ENCODE data around the gene ADARB1. TPM values are rescaled to one million over a fixed set of nuclear protein-coding genes. Genes with fewer than 3 reads are reported as not detected.

ADARB1 gene
- polyA plus RNA-seq, 1 of the 3 experiments (the other 2 are of a cell fraction), result 7.8 TPM

DNA sequence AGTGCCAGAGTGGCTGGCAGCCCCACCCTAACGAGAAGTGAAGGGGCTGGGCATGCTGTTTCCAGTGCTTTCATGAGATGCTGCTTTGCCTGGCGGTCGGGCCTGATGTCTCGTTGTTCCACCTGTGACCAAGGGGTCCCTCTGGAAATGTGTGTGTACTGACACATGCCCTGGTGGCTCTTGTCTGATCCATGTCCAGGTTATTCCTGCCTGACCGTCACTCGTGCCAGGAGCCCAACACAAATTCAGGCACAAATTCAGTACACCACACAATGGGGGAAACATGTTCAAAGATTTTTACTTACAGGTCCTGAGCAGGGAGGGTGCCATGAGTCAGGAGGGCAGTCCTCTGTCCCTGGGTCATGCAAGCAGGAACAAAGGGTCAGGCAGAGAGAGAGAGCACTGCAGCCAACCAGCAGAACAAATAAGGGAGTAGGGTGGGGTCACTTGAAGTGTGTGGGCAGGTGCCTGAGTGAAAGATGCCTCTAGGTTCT lies 76.3 kb downstream of the ADARB1 start:
- ChIA-PET POLR2A (no interaction called here), CTCF (interaction anchor here (1.2 to 10.8 kb wide), 2 partner anchors 12 to 289 kb away, joined by 3 to 159 read pairs; no protein-coding TSS in a partner anchor)
- Histone ChIP-seq H3F3A (replicated peaks; ENCODE audit: insufficient read depth) (peaks cover 5% of the 10 kb centered on the region), H2AFZ (ENCODE audit: low read depth) (no peak overlapping the region), H3K79me2 (ENCODE audit: insufficient read depth) (no peaks in the 10 kb centered on the region), H3K4me2 (no peak overlapping the region), H3K36me3 (replicated peaks in 1 of 2; ENCODE audit: control insufficient read depth in 1 of 2, insufficient read depth in 2 of 2, low read length in 1 of 2) (no peaks in the 10 kb centered on the region), H3K9me3 (no peaks in the 10 kb centered on the region), H3K4me1 (ENCODE audit: control insufficient read depth in 1 of 2, insufficient read depth in 2 of 2, low read depth in 1 of 2, low read length in 1 of 2) (peaks cover 19 to 71% of the 10 kb centered on the region in 2 experiments), H3K9ac (no peak overlapping the region), H4K20me1 (ENCODE audit: insufficient read depth) (no peaks in the 10 kb centered on the region), H3K27ac (ENCODE audit: low read depth in 2 of 2, low read length in 1 of 2) (peak overlapping the region in 1 of 2 experiments; percentile 50; a peak in 1 of 4 replicates), H3K9me2 (no peaks in the 10 kb centered on the region), H3K4me3 (ENCODE audit: low read depth in 2 of 2, low read length in 1 of 2) (no peak overlapping the region), H3K27me3 (ENCODE audit: insufficient read depth) (no peaks in the 10 kb centered on the region)
- WGBS (ENCODE audit: low lambda C conversion rate), result 95% methylated on average over 6 of the region's 6 CpGs
- TF ChIP-seq FOXJ3 (CRISPR knock-in tag; IDR thresholded peaks at IDR 0.05), result no peak
- TF ChIP-seq, protein P1, sequence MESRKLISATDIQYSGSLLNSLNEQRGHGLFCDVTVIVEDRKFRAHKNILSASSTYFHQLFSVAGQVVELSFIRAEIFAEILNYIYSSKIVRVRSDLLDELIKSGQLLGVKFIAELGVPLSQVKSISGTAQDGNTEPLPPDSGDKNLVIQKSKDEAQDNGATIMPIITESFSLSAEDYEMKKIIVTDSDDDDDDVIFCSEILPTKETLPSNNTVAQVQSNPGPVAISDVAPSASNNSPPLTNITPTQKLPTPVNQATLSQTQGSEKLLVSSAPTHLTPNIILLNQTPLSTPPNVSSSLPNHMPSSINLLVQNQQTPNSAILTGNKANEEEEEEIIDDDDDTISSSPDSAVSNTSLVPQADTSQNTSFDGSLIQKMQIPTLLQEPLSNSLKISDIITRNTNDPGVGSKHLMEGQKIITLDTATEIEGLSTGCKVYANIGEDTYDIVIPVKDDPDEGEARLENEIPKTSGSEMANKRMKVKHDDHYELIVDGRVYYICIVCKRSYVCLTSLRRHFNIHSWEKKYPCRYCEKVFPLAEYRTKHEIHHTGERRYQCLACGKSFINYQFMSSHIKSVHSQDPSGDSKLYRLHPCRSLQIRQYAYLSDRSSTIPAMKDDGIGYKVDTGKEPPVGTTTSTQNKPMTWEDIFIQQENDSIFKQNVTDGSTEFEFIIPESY (IDR thresholded peaks at IDR 0.05; ENCODE audit: borderline replicate concordance, low read depth), result no peak
- TF ChIP-seq TCF12 (IDR thresholded peaks at IDR 0.05), result no peak
- TF ChIP-seq NFIC (IDR thresholded peaks at IDR 0.05; ENCODE audit: borderline replicate concordance), result no peak
- TF ChIP-seq, protein P2, sequence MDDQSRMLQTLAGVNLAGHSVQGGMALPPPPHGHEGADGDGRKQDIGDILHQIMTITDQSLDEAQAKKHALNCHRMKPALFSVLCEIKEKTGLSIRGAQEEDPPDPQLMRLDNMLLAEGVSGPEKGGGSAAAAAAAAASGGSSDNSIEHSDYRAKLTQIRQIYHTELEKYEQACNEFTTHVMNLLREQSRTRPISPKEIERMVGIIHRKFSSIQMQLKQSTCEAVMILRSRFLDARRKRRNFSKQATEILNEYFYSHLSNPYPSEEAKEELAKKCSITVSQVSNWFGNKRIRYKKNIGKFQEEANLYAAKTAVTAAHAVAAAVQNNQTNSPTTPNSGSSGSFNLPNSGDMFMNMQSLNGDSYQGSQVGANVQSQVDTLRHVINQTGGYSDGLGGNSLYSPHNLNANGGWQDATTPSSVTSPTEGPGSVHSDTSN (IDR thresholded peaks at IDR 0.05), result no peak
- TF ChIP-seq TEAD4 (IDR thresholded peaks at IDR 0.05; ENCODE audit: borderline replicate concordance, insufficient read depth), result no peak
- TF ChIP-seq, protein P3, sequence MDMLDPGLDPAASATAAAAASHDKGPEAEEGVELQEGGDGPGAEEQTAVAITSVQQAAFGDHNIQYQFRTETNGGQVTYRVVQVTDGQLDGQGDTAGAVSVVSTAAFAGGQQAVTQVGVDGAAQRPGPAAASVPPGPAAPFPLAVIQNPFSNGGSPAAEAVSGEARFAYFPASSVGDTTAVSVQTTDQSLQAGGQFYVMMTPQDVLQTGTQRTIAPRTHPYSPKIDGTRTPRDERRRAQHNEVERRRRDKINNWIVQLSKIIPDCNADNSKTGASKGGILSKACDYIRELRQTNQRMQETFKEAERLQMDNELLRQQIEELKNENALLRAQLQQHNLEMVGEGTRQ (IDR thresholded peaks at IDR 0.05; ENCODE audit: borderline replicate concordance, low read depth, low read length), result no peak
- no peak for TF ChIP-seq NRF1 (IDR thresholded peaks at IDR 0.05; ENCODE audit: low read depth, low read length)
- no peak for TF ChIP-seq RCOR1 (IDR thresholded peaks at IDR 0.05; ENCODE audit: low read length)
- no peak for TF ChIP-seq MEF2A (IDR thresholded peaks at IDR 0.05; ENCODE audit: borderline replicate concordance, low read depth)
- DNase-seq, result no peak

DNA sequence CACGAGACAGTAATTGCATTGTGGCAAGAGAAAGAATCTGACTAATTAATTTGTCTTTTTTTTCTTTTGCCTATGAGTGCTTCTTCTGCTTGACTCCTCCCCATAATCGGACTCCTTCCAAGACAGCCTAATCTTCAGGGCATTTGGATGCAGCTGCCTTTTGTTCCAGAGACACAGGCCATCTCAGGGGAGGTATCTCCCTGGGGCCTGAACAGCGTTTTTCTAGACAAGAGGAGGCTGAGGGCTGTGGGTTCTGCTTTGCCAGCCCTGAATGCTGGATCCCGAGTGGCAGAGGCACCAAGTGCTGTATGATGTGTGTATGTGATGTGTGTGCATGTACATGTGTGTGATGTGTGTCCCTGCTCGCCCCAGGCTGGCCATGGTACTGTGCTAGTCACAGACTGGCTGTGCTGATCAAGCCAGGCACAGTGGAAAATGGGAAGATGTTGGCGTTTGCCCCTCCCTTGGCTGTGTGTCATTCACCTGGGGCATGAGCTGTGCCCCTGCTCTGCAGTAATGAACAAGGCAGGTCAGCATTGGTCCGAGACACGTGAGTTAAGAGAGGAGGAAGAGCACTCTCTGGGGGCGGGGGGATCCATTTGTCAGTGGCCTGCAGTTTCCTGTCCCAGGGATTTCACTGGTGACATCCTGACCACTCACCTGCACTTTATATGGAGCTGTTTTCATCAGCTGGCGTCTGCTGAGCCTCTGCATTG lies 77.2 kb downstream of the ADARB1 start:
- 77% methylated on average over 9 of the region's 10 CpGs for WGBS (ENCODE audit: low lambda C conversion rate)
- no peaks in the 10 kb centered on the region for H3K79me2 ChIP-seq (ENCODE audit: insufficient read depth)
- H3K4me1 ChIP-seq (ENCODE audit: control insufficient read depth in 1 of 2, insufficient read depth in 2 of 2, low read depth in 1 of 2, low read length in 1 of 2), result peaks cover 19 to 69% of the 10 kb centered on the region in 2 experiments
- peaks cover 5% of the 10 kb centered on the region for H3F3A ChIP-seq (replicated peaks; ENCODE audit: insufficient read depth)
- H2AFZ ChIP-seq (ENCODE audit: low read depth), result no peak overlapping the region
- ChIA-PET CTCF (interaction anchor here (10.8 kb wide), 1 partner anchor 13 kb away, joined by 159 read pairs; no protein-coding TSS in a partner anchor), POLR2A (no interaction called here)
- no peaks in the 10 kb centered on the region for H4K20me1 ChIP-seq (ENCODE audit: insufficient read depth)
- no peaks in the 10 kb centered on the region for H3K9me2 ChIP-seq
- H3K27me3 ChIP-seq (ENCODE audit: insufficient read depth), result no peaks in the 10 kb centered on the region
- H3K9ac ChIP-seq, result no peak overlapping the region
- H3K36me3 ChIP-seq (replicated peaks in 1 of 2; ENCODE audit: control insufficient read depth in 1 of 2, insufficient read depth in 2 of 2, low read length in 1 of 2), result no peaks in the 10 kb centered on the region
- H3K9me3 ChIP-seq, result no peaks in the 10 kb centered on the region
- no peak for DNase-seq
- no peak overlapping the region for H3K4me3 ChIP-seq (ENCODE audit: low read depth in 2 of 2, low read length in 1 of 2)
- H3K4me2 ChIP-seq, result no peak overlapping the region
- TF ChIP-seq, protein P4, sequence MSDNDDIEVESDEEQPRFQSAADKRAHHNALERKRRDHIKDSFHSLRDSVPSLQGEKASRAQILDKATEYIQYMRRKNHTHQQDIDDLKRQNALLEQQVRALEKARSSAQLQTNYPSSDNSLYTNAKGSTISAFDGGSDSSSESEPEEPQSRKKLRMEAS (IDR thresholded peaks at IDR 0.05; ENCODE audit: low read depth), result no peak
- TF ChIP-seq YY1 (IDR thresholded peaks at IDR 0.05; ENCODE audit: low read depth) (no peak), TCF12 (IDR thresholded peaks at IDR 0.05) (no peak)
- TF ChIP-seq, protein P2 (IDR thresholded peaks at IDR 0.05), result no peak
- H3K27ac ChIP-seq (ENCODE audit: low read depth in 2 of 2, low read length in 1 of 2), result peak overlapping the region in 1 of 2 experiments; percentile 99; a peak in 2 of 4 replicates
